Measurements from ENCODE around the gene SMPD4.
"Not testable (repeated sequence)": the region's sequence is repeated elsewhere in the genome, so short reads cannot be mapped to it uniquely, and the experiment has no call there.

SMPD4 gene

GRCh38 chr2:130162968-130163367 lies 18.4 kb downstream of the SMPD4 start:
- no peak for TF ChIP-seq CTCF (IDR thresholded peaks at IDR 0.05; ENCODE audit: low read depth, low read length)
- DNase-seq (ENCODE audit: extremely low read depth, low read depth), result no peak

GRCh38 chr2:130162486-130162885 lies 18.9 kb downstream of the SMPD4 start:
- not testable (repeated sequence) for DNase-seq (ENCODE audit: extremely low read depth, low read depth)

- not testable (repeated sequence) for DNase-seq (ENCODE audit: extremely low read depth, low read depth)
Observed at GRCh38 chr2:130160838-130161705, 20.3 kb downstream of the SMPD4 start.

GRCh38 chr2:130160131-130160530 lies 21.3 kb downstream of the SMPD4 start:
- TF ChIP-seq CTCF (IDR thresholded peaks at IDR 0.05; ENCODE audit: low read depth, low read length), result no peak

GRCh38 chr2:130159376-130159775 lies 22.0 kb downstream of the SMPD4 start:
- not testable (repeated sequence) for DNase-seq (ENCODE audit: extremely low read depth, low read depth)

More at GRCh38 chr2:130160131-130160530, 21.3 kb downstream of the SMPD4 start:
- no peak for DNase-seq (ENCODE audit: extremely low read depth, low read depth)

- TF ChIP-seq CTCF (IDR thresholded peaks at IDR 0.05; ENCODE audit: low read depth, low read length), result no peak
- DNase-seq (ENCODE audit: extremely low read depth, low read depth), result no peak
Observed at GRCh38 chr2:130158631-130159030, 22.8 kb downstream of the SMPD4 start.

- not testable (repeated sequence) for DNase-seq (ENCODE audit: extremely low read depth, low read depth)
Observed at GRCh38 chr2:130157825-130158514, 23.4 kb downstream of the SMPD4 start.

- not testable (repeated sequence) for DNase-seq (ENCODE audit: extremely low read depth, low read depth)
Observed at GRCh38 chr2:130157354-130157753, 24.0 kb downstream of the SMPD4 start.

- no peak for DNase-seq (ENCODE audit: extremely low read depth, low read depth)
- TF ChIP-seq CTCF (IDR thresholded peaks at IDR 0.05; ENCODE audit: low read depth, low read length), result no peak
Observed at GRCh38 chr2:130156624-130157004, 24.8 kb downstream of the SMPD4 start.

GRCh38 chr2:130155956-130156623 lies 25.3 kb downstream of the SMPD4 start:
- DNase-seq (ENCODE audit: extremely low read depth, low read depth), result not testable (repeated sequence)
- TF ChIP-seq CTCF (IDR thresholded peaks at IDR 0.05; ENCODE audit: low read depth, low read length), result peak; percentile 47

Measured in AG09319 (cell line).